HG02588 (cell line): ENCODE data around the gene NUMB.

Source experiments
- ATAC-seq: cut with Tn5 transposase; IDR thresholded peaks from one replicate; pipeline ENCODE4 v1.9.1; 2021; ENCODE audit warnings: mild to moderate bottlenecking, moderate library complexity; ENCODE audit not compliant: unreplicated experiment

Gene NUMB

DNA sequence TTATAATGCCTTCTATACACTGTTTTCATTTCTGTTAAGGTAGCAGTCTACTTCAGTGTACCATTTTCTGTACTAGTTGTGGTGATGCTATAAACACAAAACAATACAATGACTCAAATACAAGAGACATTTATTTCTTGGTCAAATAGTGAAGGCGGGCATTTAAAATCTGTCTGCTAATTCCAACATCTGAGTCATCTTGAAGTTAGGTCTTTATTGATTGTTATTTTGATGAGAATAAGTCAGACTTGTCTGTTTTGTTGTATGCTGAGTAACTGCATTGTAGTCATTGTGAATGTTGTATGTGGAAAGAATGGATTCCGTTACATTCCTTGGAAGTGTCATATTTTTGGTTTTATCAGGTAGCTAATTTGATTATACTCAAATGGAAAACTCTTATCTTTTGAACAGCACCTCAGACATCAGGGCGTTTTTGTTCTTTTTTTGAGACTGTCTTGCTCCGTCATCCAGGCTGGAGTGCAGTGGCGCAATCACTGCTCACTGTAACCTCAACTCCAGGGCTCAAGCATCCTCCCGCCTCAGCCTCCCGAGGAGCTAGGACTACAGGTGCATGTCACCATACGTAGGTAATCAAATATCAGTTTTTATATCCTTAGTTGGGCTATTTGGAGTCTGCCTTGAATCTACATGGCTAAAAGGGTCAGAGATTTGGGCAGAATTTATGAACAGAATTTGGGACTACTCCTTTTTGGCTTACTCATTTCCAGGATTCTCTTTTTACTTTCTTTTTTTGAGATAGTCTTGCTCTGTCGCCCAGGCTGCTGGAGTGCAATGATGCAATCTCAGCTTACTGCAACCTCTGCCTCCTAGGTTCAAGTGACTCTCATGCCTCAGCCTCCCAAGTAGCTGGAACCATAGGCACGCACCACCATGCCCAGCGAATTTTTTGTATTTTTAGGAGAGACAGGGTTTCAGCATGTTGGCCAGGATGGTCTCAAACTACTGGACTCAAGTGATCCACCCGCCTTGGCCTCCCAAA lies 164.3 kb downstream of the NUMB start:
- no peak for ATAC-seq

- peak; percentile 81 for ATAC-seq
These were observed 168.1 kb downstream of the NUMB start for GRCh38 chr14:73290279-73290678.

DNA sequence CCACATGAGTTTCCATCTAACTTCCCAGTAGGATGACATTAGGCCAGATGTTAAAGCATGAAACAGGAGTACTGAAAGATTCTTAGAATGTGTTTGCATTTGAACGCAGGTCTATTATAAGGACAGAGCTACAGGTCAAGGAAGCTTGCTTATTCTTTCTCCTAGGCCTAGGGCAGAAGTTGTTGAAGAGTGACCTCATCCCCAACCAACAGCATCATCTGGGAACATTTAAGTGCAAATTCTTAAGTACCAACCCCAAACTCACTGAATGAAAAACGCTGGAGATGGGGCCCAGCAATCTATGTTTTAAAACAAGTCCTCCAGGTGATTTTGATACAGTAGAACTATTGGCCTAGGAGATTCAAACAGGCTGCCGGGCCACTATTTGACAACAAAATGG lies 168.6 kb downstream of the NUMB start:
- no peak for ATAC-seq

DNA sequence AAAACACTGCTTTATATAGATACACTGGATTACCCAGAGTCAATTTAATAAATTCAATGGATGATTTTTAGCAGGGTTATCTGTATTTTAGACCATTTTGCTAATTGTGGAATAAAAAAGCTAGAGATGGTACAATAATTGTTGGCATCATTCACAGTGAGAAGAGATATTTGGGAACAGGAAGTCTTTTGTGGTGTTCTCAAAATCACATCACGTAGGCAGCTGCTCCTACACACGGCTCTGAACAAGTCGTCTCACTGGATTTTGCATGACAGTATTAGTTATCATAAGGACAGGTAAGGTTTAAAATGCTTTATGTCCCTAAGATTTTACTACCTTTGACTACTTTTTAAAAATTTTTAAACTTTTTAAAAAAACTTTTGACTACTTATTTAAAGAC lies 169.0 kb downstream of the NUMB start:
- ATAC-seq: no peak

DNA sequence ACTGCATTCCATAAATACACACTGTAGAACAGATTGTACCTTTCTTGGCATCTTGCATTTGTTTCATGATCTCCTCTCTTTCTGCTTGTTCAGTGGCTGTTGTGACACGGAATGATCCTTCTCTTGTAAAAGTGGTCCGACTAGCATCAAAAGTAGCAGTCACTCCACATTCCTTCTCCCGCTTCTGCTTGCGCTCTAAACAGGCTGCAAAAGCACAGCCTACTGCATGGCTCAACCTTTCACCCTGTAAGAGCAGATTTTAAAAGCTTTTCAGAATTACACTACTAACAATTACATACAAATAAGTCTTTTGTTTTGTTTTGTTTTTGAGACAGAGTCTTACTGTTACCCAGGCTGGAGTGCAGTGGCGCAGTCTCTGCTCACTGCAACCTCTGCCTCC lies 171.3 kb downstream of the NUMB start:
- no peak for ATAC-seq

GRCh38 chr14:73286598-73286997 lies 171.7 kb downstream of the NUMB start:
- ATAC-seq: no peak

- no peak for ATAC-seq
These were observed 172.4 kb downstream of the NUMB start for GRCh38 chr14:73285979-73286378.

DNA sequence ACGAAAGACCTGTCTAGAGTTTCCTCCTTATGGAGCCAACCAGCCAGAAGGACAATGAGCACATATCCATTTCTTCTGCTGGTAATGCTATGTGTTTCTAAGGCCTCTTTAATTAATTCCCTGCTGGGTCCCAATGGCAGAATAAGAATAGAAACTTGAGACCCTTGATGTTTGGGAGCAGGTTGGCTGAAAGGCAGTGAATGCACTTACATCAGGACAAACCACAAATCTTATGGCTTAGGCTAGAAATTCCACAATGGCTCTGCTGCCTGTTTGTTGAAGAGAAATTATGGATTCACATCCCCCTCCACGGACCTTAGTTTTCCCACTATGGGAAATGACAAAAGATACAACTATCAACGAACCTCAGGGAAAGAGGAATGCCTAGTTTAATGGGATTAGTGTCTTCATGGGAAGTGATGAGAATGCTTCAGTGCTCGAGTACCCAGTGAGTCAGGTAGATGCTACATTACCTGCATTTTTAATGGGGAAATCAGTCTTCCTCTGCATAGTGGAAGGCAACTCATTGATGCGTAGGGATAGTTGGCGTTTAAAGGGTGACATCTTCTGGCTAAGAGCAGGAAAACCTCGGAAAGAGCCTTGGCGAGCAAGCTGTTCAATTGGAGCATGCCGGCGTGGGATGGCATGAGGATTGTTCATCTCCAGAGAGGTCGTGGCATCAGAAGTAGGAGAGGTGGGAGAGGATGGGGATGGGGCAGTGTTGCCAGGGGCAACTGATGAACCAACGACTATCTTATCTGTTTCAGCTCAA lies 174.6 kb downstream of the NUMB start:
- ATAC-seq: no peak

- ATAC-seq: no peak
These were observed 177.4 kb downstream of the NUMB start for GRCh38 chr14:73280903-73281302.

DNA sequence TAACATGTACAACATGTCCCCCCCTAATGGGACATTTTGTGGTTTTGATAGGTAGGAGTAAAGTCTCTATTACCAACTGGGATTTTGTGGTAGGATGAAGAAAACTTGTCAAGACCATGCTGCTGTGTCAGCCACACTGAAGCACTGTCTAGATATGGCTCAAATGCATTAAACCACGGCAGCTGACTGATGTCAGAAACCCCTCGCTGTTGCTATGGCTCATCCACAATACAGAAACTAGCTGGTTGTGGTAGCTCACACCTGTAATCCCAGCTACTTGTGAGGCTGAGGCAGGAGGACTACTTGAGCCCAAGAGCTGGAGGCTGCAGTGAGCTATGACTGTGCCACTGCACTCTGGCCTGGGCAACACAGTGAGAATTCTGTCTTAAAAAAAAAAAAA lies 181.0 kb downstream of the NUMB start:
- ATAC-seq: no peak

DNA sequence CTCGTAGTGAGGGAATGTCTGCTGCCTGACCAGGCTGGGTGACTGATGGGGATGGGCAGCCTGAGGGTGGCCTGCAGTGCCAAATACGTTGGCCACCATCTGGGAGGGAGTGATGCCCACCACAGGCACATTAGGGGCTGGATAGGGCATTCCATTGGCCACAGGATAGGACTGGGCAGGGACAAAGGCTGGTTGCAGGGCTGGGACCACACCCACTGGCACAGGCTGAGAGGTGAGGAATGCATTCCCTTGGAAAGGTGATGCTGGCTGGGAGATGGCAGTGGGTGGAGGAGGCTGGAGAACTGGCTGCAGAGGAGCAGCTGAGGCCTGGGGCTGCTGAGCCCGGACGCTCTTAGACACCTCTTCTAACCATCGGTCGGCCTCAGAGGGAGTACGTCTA lies 181.5 kb downstream of the NUMB start:
- no peak for ATAC-seq

- ATAC-seq: no peak
These were observed 184.5 kb downstream of the NUMB start for GRCh38 chr14:73273799-73274198.

- ATAC-seq: no peak
These were observed 186.0 kb downstream of the NUMB start for GRCh38 chr14:73272393-73272792.

GRCh38 chr14:73269729-73270531 lies 188.4 kb downstream of the NUMB start:
- ATAC-seq: peak; percentile 71

DNA sequence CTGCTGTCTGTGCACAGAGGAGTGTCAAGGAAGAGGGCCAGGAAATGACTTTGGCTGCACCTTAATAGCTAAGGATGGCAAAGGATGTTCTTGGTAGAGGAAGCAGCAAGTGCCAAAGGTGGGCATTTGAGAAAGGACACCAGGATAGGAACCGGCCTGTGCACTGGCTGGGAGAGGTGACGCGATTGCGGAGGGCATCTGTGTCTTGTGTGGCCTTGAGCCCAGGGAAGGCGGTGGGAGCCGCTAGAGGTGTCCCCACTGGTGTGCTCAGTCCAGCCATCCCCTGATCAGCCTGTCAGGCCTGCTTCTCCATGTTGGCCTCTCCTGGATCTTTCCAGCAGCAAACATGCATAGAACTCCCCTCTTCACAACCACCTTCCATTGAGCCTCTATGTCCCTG lies 190.9 kb downstream of the NUMB start:
- no peak for ATAC-seq

DNA sequence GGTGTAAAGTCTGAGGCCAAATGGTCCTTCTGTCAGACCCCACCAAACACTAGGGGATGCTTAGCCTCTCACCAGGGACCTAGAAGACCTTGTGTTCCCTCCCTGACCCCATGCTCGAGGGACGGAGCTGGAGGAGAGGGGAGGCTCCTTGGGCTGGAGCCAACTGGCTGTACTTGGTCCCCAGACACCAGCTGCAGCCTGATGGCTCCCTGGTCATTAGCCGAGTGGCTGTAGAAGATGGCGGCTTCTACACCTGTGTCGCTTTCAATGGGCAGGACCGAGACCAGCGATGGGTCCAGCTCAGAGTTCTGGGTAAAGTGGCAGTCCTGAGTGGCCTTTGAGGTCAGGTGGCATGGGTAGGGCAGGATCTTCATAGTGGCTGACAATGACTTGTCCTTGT lies 192.0 kb downstream of the NUMB start:
- no peak for ATAC-seq

DNA sequence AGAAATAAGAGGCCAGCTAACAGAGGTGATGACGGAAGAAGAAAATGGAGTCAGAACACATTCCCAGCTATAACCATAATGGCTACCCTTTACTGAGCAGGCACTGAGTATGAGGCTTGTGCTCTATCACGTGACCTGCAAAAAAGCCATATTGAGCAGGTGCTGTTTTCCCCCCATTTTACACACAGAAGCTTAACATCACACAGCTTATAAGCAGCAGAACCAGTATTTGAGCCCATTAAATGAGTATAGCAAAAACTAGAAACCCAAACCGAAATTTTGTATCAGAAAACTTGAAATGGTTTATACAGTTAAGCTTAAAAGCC lies 192.7 kb downstream of the NUMB start:
- ATAC-seq: no peak

- ATAC-seq: no peak
These were observed 193.2 kb downstream of the NUMB start for GRCh38 chr14:73264885-73265720.

- ATAC-seq: no peak
These were observed 194.1 kb downstream of the NUMB start for GRCh38 chr14:73264080-73264884.

DNA sequence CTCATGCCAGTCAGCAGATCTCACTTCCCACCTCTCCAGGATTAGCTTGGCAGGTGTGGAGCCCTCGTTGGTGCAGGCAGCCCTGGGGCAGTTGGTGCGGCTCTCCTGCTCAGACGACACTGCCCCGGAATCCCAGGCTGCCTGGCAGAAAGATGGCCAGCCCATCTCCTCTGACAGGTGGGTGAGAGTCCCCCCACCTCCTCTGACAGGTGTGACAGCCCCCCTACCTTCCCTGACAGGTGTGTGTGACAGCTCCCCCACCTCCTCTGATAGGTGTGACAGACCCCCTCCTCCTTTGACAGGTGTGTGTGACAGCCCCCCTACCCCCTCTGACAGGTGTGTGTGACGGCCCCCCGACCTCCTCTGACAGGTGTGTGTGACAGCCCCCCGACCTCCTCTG lies 194.7 kb downstream of the NUMB start:
- ATAC-seq: no peak
